ENCODE data around the gene NCOA3.
"Not testable (repeated sequence)": the region's sequence is repeated elsewhere in the genome, so short reads cannot be mapped to it uniquely, and the experiment has no call there.

Gene NCOA3

DNA sequence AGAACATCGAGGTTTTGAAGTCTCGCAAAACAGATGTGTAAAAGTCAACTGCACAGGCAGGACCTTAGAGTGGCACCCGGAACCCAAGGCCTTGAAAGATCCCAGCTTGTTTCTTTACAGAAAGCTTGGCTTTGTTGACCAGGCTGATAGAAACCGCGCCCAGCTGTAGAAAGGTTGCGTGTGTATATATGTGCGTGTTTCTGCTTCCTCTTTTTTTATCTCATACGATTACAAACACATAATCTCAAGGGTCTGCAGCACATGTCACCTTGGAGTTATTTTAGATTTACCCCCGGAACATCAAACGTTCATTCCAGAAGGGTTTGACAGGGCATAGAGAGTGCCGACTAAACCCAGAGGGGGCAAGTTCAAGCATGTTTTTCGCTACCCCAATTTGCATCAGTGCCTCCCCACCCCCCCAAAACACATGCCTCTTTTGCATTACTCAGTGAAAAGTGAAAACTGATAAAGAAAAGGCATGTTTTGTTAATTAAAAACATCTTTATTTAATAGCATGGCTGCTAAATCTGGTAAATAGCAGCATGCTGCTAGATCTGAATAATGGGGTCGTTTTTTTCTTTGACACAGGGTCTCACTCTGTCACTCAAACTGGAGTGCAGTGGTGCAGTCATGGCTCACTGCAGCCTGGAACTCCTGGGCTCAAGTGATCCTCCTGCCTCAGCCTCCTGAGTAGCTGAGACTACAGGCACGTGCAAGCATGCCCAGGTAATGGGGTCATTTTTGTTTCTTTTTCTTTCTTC is 33.2 kb upstream of the NCOA3 start:
- DNase-seq (ENCODE audit: low spot score): no peak

DNA sequence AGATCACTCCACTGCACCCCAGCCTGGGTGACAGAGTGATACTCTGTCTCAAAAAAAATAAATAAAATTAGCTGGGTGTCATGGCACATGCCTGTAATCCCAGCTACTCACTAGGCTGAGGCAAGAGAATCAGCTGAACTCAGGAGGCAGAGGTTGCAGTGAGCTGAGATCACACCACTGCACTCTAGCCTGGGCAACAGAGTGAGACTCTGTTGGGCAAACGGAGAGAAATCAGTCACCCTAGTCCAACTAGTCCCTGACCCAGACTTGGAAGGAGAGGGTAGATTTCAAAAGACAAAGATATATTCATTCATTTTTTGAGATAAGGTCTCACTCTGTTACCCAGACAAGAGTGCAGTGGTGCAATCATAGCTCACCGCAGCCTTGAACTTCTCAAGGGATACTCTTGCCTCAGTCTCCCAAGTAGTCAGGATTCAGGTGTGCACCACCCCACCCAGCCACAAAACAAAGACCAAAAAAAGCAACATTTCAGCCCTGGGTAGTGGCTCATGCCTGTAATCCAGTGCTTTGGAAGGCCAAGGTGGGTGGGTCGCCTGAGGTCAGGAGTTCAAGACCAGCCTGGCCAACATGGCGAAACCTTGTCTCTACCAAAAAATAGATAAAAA is 26.2 kb upstream of the NCOA3 start:
- DNase-seq (ENCODE audit: low spot score): no peak

DNA sequence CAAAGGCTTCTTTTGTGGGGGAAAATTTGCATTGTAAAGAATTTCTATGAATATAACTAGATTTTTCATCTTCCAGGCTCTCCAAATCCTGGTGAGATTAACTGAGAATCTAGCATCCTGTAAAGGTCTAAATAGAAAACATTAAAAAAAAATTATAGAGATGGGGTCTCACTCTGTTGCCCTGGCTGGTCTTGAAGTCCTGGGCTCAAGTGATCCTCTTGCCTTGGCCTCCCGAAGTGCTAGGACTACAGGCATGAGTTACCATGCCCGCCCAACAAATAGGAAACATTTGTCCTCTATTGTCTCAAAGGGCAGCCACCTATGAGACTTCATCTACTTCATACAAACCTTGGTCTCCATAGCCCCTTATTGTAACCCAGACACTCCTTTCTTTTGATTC is 25.2 kb upstream of the NCOA3 start:
- DNase-seq (ENCODE audit: low spot score): no peak

DNA sequence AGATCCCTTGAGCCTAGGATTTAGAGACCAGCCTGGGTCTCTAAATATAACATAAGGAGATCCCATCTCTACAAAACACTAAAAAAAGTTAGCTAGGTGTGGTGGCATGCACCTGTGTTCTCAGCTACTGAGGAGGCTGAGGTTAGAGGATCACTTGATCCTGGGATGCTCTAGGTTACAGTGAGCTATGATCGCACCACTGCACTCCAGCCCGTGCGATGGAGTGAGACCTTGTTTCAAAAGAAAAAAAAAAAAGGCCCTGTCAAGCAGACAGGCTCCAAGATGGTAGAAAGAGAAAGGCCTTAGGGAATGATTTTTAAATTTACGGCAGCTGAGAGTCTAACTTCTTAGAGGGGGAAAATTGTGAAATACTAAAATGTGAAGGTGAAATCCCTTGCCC is 22.6 kb upstream of the NCOA3 start:
- no peak for DNase-seq (ENCODE audit: low spot score)

DNA sequence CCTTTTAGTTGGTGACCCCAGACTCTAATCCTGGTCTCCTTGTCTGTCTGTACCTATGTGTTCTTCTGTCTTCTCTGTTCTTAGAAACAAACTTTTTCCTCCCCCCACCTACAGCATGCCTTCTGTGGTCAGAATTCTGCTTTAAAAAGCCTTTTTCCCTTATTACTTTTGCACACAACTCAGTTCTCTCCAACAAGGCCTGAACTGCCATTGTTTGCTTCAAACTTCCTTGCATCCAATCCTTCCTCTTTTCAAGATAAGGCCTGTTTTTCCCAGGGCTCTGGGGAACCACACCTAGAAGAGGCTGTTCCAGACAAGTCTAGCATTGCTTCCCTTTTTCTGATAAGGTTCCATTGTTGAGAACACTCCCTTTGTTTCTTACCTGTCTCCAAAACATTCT is 22.2 kb upstream of the NCOA3 start:
- no peak for DNase-seq (ENCODE audit: low spot score)

DNA sequence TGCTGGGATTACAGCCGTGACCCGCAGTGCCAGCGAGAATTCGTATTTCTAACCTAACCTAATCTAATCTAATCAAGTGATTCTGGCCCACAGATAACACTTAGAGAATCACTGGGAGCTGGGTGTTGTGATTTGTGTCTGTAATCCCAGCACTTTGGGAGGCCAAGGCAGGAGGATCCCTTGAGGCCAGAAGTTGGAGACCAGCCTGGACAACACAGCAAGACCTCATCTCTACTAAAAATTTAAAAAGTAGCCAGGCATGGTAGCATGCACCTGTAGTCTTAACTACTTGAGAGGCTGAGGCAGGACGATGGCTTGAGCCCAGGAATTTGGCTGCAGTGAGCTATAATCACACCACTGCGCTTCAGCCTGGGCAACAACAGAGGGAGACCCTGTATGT is 21.4 kb upstream of the NCOA3 start:
- no peak for DNase-seq (ENCODE audit: low spot score)

DNA sequence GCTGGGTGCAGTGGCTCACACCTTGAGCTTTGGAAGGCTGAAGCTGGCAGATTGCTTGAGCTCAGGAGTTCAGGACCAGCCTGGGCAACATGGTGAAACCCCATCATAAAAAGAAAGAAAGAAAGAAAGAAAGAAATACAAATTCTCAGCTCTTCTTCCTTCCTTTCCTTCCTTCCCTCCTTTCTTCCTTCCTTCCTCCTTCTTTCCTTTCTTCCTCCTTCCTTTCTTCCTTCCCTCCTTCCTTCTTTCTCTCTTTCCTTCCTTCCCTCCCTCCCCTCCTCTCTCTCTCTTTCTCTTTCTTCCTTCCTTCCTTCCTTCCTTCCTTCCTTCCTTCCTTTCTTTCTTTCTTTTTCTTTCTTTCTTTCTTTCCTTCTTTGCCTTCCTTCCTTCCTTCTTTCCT is 21.0 kb upstream of the NCOA3 start:
- no peak for DNase-seq (ENCODE audit: low spot score)

DNA sequence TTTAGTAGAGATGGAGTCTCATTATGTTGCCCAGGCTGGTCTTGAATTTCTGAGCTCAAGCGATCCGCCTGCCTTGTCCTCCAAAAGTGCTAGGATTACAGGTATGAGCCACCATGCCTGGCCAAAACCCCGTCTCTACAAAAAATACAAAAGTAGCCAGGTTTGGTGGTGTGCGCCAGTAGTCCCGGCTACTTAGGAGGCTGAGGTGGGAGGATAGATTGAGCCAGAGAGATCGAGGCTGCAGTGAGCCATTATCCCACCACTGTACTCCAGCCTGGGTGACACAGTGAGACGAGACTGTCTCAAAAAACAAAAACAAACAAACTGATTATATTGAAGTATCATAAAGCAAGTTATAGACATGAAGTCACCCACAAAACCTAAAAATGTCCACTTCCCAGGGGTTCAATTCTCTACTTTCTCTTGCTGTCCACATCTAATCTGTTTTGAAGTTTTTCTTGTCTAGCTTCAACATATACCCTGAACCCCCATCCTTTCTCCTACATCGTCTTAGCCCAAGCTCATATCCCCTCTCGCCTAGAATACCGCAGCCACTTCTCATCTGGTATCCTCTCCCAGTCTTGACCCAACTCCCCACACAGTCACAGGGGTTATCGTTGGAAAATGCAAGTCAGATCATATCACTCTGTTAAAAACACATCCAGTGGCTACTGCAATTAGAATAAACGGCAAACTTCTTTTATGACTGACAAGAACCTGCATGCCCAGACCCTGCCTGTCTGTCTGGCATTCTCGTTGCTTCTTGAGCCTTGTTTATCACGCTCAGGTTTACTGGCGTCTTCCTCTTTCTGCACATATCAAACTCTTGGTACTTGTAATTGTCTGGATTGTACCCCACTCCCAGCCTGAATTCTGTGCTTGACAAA is 20.1 kb upstream of the NCOA3 start:
- DNase-seq (ENCODE audit: low spot score): no peak

DNA sequence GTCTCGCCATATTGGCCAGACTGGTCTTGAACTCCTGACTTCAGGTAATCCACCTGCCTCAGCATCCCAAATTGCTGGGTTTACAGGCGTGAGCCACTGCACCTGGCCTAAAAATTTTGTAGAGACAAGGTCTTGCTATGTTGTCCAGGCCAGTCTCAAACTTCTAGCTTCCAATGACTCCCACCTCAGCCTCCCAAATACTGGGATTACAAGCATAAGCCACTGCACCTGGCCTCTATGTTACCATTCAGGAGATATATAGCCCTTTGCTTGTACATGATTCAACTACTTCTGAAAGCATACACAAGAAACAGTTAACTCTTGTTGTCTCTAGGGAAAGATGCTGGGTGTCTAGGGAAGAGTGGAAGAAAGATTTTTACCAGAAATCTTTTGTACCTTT is 19.0 kb upstream of the NCOA3 start:
- DNase-seq (ENCODE audit: low spot score): no peak

DNA sequence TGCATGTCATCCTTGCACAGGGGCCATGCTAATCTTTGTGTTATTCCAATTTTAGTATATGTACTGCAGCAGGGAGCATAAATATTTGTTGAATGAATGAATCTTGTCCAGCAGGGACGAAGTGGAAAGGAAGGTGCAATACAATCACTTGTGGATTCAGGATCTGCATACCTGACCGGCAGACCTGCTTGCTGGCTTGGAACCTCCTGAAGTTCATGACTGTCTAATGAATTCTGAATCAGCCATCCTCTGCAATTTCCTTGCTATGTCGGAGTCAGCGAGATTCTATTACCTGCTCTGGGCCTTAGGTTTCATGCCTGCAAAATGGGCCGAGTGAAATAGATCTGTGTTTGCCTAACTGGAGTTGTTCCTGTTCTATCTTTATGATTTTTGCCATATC is 17.4 kb upstream of the NCOA3 start:
- no peak for DNase-seq (ENCODE audit: low spot score)

DNA sequence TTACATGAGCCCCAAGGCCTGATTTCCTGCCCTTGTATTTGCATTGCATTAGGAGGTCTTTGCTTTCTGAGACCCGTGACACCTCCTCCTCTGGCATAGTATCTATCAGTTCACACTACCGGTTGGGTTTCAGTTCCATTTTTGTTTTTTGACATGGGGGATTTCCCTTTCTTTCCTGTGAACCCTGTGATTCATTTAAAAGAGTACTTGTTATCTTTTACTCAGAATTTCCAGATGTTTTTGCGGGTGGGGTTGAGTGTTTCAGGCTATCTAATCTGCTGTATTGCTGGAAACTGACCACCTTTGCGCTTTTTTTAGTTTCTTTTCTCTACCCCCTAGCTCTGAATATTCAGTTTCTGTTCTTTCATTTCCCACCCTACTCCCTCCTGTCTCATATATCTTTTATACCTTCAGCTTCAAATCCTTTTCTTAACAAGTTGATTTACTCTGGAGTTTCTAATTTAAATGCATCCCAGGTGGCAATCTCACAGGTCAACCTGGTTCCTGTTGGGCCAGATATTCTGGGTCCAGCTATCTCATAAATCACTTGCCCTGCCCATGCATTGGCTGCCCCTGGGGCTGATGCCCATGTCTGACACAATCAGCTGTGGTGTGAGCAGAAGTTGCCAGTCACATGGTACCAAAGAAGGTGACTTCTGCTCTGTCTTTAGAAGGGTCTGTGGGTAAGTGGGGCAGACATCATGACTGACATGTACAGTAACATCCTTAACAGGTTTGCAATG is 14.3 kb upstream of the NCOA3 start:
- DNase-seq (ENCODE audit: low spot score): no peak

DNA sequence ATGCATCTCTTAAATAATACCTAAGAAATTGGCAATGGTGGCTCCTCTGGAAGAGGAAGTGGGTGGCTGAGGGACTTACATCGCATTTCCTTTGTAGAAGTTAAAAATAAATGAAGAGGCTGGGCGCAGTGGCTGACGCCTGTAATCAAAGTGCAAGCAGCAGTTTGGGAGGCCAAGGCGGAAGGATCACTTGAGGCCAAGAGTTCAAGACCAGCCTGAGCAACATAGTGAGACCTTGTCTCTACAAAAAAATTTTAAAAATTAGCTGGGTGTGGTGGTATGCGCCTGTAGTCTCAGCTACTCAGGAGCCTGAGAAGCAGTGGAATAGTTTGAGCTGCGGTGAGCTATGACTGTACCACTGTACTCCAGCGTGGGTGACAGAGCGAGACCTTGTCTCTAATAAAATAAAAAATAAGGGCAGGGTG is 12.2 kb upstream of the NCOA3 start:
- DNase-seq (ENCODE audit: low spot score): no peak

DNA sequence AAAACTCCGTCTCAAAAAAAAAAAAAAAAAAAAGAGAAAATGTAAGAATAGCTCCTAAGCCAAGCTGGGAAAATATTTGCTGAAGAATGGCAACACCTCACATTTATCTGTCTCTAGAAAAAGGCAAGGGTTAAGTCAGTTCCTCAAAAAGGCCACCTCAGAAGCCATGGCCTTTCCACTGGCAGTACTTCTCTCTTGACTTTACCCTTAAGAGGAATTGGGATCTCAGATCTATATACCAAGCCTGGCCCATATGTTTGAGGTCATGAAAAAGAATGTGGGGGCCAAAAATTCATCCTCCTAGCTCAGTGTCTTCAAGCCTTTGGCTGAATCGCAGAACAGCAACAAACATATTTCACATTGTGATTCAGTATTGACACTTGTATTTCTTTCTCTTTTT is 10.9 kb upstream of the NCOA3 start:
- DNase-seq (ENCODE audit: low spot score): no peak

DNA sequence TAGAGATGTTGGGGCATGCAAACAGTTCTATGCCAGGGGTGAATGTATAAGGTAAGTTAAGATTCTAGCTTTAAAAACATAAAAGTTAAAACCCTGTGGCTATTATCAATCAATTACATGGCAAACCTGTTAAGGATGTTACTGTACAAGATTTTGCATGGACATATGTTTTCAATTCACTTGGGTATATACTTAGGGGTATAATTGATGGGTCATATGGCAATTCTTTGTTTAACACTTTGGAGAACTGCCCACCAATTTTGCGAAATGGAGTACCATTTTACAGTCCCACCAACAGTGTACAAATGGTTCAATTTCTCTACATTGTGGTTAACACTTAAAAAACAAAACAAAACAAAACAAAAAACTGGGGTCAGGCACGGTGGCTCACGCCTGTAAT is 9.4 kb upstream of the NCOA3 start:
- no peak for DNase-seq (ENCODE audit: low spot score)

DNA sequence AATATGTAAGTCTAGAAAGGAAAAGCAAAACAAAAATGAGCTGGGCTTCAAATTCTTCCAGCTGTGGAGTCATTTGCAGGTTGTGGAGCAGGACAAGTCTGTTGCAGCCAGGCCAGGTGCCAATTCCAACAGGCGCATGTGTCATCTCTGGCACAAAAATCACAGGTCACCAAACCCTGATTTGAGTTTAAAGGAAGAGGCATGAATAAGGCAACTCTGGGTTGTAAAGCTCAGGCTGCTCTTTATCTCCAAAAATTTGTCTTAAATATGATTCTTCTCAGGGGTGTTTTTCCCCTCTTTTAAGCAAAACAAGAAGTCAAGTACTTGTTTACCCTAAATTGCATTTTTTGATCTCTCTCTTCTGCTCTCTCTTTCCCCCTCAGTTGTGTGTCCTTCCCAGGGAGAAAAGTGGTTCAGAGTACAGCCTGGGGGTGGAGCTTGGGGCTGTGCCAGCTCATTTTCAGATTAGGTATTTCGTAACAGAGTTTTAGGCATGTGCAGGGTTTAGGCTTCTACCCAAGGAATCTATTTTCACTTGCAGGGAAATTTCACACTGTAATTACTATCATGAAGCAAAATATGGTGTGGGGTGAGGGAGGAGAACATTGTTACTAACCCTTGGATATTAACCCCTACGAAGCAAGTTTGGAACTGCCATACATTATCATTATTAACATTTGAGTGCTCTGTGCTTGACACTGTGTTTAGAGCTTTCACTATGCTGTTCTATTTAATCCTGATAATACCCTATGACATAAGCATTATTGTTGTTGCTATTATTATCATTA is 8.3 kb upstream of the NCOA3 start:
- DNase-seq (ENCODE audit: low spot score): peak; percentile 71

DNA sequence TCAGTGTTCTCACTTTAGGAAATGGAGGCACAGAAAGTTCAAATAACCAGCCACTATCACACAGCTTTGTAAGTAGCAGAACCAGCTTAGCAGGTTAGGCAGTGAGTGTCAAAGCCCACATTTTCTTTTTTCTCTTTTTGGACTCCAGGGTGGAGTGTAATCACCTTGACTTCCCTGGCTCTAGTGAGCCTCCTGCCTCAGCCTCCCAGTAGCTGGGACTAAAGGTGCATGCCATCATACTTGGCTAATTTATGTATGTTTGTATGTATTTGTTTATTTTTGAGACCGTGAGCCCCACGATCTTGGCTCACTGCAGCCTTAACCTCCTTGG is 7.8 kb upstream of the NCOA3 start:
- no peak for DNase-seq (ENCODE audit: low spot score)

DNA sequence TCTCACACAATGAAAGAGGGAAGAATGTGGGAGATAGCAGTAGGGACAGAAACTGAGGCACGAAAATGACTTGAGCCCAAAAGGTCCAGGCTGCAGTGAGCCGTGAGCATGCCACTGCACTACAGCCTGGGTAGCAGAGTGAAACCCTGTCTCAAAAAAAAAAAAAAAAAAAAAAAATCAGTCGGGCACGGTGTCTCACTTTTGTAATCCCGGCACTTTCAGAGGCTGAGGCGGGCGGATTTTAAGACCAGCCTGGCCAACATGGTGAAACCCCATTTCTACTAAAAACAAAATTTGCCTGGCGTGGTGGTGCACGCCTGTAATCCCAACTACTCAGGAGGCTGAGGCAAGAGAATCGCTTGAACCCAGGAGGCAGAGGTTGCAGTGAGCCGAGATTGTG is 7.1 kb upstream of the NCOA3 start:
- not testable (repeated sequence) for DNase-seq (ENCODE audit: low spot score)

DNA sequence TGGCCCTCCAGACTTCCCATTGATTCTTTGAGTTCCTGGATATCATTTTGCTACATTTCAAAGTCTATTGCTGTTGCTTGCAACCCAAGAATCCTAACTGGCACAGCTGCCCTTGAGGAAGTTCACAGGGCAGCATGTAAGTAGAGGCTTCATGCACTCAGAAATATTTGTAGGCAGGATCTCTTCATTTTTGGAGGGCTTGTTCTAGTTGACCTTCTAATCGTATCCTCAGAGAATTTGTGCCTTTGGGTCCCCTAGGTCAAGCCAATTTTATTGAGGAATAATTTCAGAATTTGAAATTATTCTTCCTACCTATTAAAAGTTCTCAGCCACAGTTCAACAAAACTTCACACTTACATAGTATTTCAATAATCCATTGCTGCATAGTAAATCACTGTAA is 5.6 kb upstream of the NCOA3 start:
- DNase-seq (ENCODE audit: low spot score): no peak

DNA sequence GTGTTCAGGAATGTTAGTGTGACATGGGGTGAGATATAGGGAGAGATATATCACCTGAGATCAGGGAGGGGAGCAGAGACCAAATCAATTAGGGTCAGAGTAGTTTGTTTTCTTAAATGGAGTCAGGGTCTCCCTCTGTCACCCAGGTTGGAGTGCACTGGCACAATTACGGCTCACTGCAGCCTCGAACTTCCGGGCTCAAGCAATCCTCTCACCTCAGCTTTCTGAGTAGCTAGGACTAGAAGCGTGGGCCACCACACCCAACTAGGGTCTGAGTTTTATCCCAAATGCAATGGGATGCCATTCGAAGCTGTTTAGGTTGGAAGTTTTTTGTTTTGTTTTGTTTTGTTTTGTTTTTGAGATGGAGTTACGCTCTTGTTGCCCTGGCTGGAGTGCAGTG is 3.1 kb upstream of the NCOA3 start:
- no peak for DNase-seq (ENCODE audit: low spot score)

DNA sequence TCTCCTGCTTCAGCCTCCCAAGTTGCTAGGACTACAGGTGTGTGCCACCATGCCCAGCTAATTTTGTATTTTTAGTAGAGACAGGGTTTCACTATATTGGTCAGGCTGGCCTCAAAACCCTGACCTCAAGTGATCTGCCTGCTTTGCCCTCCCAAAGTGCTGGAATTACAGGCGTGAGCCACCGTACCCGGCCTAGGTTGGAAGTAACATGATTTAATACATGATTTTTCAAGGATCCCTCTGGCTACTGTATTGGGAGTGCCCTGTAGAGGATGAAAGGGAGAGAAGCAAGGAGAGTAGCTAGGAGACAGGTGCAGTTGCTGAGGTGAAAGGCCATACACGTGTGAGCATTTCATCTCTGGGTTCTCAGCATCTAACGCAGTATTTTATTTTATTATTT is 2.6 kb upstream of the NCOA3 start:
- DNase-seq (ENCODE audit: low spot score): no peak

DNA sequence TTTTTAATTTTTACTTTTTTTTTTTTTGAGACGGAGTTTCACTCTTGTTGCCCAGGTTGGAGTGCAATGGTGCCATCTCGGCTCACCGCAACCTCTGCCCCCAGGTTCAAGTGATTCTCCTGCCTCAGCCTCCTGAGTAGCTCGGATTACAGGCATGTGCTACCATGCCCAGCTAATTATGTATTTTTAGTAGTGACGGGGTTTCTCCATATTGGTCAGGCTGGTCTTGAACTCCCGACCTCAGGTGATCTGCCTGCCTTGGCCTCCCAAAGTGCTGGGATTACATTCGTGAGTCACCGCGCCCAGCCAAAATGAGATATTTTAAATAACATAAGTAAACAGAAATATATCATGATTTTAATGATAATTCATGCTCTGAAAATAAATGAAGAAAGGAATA is 1.6 kb upstream of the NCOA3 start:
- not testable (repeated sequence) for DNase-seq (ENCODE audit: low spot score)

DNA sequence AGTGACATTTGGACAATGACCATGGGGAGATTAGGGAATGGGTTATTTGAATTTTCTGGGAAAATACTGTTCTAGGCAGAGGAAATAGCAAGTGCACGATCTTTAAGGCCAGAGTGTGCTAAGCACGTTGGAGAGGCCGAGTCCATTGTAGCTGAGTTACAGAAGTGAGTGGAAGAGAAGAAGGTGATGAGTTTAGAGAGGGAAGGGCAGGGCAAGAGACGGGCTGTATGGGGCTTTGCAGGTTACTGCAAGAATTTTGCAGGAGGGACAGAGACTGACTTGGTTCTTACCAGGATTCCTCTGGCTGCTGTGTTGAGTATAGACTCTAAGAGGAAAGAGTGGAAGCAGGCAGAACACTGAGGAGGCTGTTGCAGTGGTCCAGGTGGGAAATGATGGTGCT is 1.1 kb upstream of the NCOA3 start:
- no peak for DNase-seq (ENCODE audit: low spot score)

Data from D341Med (cell line).